ENCODE results near the gene SF3B6. TPM values are rescaled to one million over a fixed set of nuclear protein-coding genes. Genes with fewer than 3 reads are reported as not detected.

Gene SF3B6
- total RNA-seq, 1 experiment from 2014 or later = 132 TPM

GRCh38 chr2:24065341-24065740, 10.8 kb downstream of the SF3B6 start:
- Mint-ChIP-seq H3K9me3 (no peaks in the 10 kb centered on the region), H3K4me1 (peaks cover 0 to 3% of the 10 kb centered on the region in 2 experiments; a peak in 2 of 4 replicates), H3K27ac (no peak overlapping the region), H3K36me3 (ENCODE audit: insufficient read depth in 1 of 3, low read depth in 3 of 3) (peaks cover 29 to 78% (median 51%) of the 10 kb centered on the region in 3 experiments), H3K4me3 (no peak overlapping the region), H3K27me3 (ENCODE audit: low read depth) (no peaks in the 10 kb centered on the region)
- Histone ChIP-seq H3K56ac (ENCODE audit: insufficient read length, low read depth, low read length) (no peak overlapping the region), H4K8ac (replicated peaks; ENCODE audit: insufficient read length, low read depth, low read length) (no peak overlapping the region), H2AK5ac (ENCODE audit: insufficient read length, low read length) (no peak overlapping the region), H2BK120ac (ENCODE audit: low read depth, low read length, poor library complexity, severe bottlenecking) (no peak overlapping the region), H3K9me3 (ENCODE audit: control insufficient read depth, low read depth, low read length) (no peaks in the 10 kb centered on the region), H3K79me2 (ENCODE audit: insufficient read depth, low read length) (no peaks in the 10 kb centered on the region), H2BK5ac (ENCODE audit: insufficient read length, low read length) (no peak overlapping the region), H2AFZ (ENCODE audit: low read length) (no peak overlapping the region), H4K5ac (ENCODE audit: insufficient read length, low read depth, low read length) (no peak overlapping the region), H3K23ac (ENCODE audit: insufficient read length, low read depth, low read length) (no peak overlapping the region), H3K14ac (ENCODE audit: insufficient read depth, low read length) (no peak overlapping the region), H4K91ac (ENCODE audit: insufficient read length, low read depth, low read length) (no peak overlapping the region), H3K23me2 (ENCODE audit: insufficient read length, low read depth, low read length, poor library complexity, severe bottlenecking) (no peaks in the 10 kb centered on the region), H3K4ac (ENCODE audit: low read depth, low read length) (no peak overlapping the region), H3K79me1 (ENCODE audit: insufficient read depth, low read depth, low read length, poor library complexity, severe bottlenecking) (no peaks in the 10 kb centered on the region), H2BK12ac (ENCODE audit: insufficient read length, low read depth, low read length) (no peak overlapping the region), H3K27me3 (ENCODE audit: insufficient read depth, low read length) (no peaks in the 10 kb centered on the region), H2BK20ac (ENCODE audit: low read depth, low read length, poor library complexity, severe bottlenecking) (no peak overlapping the region), H2BK15ac (ENCODE audit: low read depth, low read length) (no peak overlapping the region), H3K4me2 (ENCODE audit: insufficient read depth, insufficient read length, low read length) (no peak overlapping the region), H3T11ph (ENCODE audit: low read length) (no peak overlapping the region), H4K20me1 (ENCODE audit: control insufficient read depth, insufficient read depth, insufficient read length) (no peaks in the 10 kb centered on the region), H3K18ac (ENCODE audit: insufficient read length, low read depth, low read length) (no peak overlapping the region), H3K4me1 (ENCODE audit: insufficient read depth, low read length) (no peaks in the 10 kb centered on the region), H3K27ac (ENCODE audit: insufficient read length, low read depth, low read length) (no peak overlapping the region), H3K9ac (ENCODE audit: extremely low read depth, insufficient read length, low read length) (no peak overlapping the region)
- no CpG with 5 or more reads among the region's 2 CpGs for WGBS (ENCODE audit: extremely low coverage, insufficient read length, low lambda C conversion rate)
- DNase-seq = no peak
- TF ChIP-seq CTCF (conservative IDR thresholded peaks at IDR 0.05) = no peak
